ENCODE data around the gene FAM204A.

The FAM204A gene

GRCh38 chr10:118277871-118278270 lies 64.3 kb downstream of the FAM204A start:
- DNase-seq = no peak

- no peak for DNase-seq
These were observed 65.4 kb downstream of the FAM204A start for GRCh38 chr10:118276727-118277126.

GRCh38 chr10:118276204-118276603 lies 65.9 kb downstream of the FAM204A start:
- DNase-seq = no peak

DNA sequence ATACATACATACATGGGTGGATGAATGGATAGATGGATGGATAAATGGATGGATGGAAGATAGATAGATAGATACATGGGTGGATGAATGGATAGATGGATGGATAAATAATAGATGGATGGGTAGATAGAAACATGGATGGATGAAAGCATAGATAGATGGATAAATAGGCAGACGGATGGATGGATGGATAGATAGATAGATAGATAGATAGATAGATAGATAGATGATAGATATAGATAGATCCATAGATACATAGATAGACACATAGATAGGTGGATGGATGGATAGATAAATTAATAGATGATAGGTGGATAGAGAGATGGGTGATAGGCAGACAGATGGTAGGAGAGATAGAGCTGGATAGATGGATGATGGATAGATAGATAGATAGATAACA lies 68.5 kb downstream of the FAM204A start:
- no peak for DNase-seq

DNA sequence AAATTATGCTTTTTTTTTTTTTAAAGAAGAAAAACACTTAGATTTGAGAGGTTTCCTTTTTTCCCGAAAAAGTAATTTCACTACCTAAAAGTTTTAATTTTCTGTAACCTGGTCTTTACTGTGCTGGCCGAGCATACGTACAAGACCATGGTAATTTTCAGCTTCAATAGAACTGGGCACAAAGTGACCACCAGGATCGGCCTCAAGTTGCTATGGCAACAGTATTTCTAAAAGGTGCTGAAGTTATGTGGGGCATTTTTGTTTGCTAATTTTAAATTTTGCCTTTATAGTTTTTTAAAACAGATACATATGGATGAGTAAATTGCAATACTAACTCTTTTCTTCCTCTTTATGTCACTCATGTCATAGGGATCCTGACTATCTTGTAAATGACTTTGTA lies 69.4 kb downstream of the FAM204A start:
- no peak for DNase-seq

GRCh38 chr10:118272149-118272721 lies 69.9 kb downstream of the FAM204A start:
- DNase-seq = no peak

DNA sequence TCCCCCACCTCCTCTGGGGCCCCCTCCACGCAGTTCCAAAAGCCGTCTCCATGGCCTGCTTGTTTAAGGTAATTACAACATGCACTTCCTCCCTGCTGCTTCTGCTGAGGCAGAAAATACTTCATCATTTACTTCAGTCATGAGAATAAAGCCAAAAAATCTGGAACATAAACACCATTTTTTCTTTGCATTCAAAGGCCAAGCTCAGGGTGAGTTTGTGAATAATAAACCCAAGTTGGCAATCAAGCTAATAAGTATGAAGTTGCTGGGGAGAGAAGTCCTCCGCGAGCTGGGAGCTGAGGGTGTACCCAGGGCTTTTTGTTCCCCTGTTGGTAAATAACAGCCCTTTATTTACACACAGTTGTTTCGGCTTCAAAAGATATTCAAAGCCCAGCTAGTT lies 70.5 kb downstream of the FAM204A start:
- DNase-seq = no peak

DNA sequence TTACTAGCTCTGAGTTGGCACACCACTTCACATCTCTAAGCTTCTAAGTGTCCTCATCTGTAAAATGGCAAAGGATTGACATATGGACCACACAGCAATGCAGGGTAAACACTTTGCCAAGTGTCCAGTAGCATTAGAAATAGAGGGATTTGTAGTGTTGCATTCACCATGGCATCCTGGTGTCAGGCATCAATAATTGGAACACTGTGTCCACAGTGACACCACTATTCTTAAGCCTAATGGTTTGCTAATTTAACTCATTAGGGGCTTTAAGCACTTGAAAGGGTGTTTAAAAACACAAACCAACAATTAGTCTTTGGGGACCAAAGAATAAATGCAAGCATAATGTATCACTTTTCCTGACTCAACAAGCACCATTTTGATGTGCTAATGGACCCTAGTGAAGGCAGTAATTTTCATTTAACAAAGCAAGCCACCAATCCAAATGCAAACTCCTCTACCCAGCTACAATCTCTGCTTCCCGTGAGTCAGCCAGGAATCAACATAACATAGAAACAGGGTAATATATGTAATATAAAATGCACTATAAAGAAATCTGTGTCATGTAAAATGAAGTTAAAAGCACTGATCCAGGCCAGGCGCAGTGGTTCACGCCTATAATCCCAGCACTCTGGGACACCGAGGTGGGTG lies 75.9 kb downstream of the FAM204A start:
- DNase-seq = no peak

DNA sequence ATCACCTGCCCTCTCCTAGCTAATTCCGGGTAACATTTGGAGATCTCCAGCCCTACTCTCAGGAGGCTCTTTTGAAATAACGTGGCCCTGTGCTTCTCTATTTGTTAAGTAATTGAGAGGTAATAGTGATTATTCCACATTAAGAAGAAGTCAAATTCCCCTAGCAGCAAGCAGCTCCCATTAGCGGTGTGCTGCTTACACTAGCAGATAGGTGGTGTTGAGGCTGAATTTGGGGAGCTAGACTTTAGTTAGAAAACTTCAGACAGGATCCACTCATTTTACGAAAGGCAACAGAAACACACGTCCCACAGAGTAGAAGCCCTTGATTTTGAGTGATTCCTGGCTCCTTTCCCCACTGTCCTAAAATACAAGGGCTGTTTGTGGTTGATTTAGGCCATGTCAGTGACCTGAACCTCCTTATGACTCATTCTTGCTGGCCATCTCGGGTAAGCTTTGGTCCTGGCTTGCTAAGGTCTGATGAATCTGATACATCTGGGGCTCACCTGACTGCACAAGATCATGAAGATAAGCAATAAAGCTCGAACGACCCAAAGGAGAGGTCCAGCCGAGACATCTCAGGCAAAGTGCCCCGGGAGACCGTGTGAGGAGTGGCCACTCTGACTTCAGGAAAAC lies 77.2 kb downstream of the FAM204A start:
- no peak for DNase-seq

DNA sequence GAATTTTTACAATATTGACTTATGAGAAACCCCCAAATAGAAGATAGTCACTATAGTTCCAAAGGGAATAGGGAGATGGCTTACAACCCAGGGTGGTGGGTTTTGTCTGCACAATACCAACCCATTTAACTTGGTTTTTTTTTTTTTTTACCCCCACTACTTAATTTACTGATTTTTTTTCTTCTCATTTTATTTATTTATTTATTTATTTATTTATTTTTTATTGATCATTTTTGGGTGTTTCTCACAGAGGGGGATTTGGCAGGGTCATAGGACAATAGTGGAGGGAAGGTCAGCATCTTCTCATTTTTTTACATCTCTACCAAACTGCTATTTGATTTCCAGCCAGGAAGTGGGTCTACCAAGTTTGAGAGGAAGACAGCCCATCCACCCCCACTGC lies 77.9 kb downstream of the FAM204A start:
- no peak for DNase-seq

DNA sequence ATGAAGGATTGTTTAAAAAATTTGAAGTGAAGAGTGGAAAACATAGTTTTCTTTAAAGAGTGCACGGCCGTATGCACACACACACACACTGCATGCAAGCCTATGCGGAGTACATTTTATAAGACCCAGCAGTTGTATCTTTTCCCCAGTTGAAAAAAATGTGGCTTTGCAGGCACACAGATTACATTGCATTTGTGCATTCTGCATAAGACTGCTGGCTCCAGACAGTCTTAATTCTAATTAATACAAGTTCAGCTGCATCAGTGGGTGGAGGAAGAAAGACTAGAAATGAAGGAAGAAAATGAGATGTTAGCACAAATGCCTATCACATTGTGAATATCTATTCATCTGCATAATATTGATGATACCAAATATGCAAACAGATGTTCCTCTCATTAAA lies 79.6 kb downstream of the FAM204A start:
- DNase-seq = no peak

- DNase-seq = peak; percentile 34
These were observed 82.7 kb downstream of the FAM204A start for GRCh38 chr10:118259288-118259906.

DNA sequence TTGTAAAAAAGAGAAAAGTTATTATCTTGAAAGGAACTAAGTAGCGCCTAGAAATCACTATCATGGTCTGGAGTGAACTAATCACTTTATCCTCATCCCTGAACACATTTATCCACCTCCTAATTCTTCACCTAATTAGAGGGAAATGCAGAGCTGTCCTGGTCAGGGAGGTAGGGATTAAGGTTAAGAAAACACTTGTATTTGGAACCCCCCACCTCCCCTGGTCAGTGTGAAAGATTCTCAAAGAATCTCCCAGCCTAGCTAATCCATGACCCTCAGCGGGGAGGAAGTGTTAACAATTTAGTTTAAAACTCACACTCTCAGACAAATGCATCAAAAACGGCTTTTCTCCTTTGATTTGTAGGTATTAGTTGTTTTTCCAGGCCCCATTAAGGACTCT lies 83.8 kb downstream of the FAM204A start:
- no peak for DNase-seq

- DNase-seq = no peak
These were observed 85.1 kb downstream of the FAM204A start for GRCh38 chr10:118256825-118257570.

DNA sequence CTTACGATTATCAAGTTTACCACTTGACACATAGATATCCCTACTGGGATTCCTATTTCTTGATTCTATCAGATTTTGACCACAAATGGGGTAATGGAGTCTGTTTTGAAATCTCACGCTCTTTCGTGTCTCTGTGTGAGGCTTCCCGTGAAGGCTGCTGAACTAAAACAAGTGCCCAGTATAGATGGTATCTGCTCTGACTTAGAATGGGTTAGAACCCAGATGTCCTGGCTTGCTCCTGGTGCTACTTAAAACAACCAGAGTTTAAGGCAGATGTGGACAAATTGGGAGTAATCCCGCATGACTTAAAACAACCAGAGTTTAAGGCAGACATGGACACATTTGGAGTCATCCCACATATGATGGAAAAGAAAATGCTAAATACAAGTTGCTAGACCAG lies 85.9 kb downstream of the FAM204A start:
- no peak for DNase-seq

- DNase-seq = no peak
These were observed 86.8 kb downstream of the FAM204A start for GRCh38 chr10:118255355-118255754.

GRCh38 chr10:118254654-118255053 lies 87.5 kb downstream of the FAM204A start:
- no peak for DNase-seq

DNA sequence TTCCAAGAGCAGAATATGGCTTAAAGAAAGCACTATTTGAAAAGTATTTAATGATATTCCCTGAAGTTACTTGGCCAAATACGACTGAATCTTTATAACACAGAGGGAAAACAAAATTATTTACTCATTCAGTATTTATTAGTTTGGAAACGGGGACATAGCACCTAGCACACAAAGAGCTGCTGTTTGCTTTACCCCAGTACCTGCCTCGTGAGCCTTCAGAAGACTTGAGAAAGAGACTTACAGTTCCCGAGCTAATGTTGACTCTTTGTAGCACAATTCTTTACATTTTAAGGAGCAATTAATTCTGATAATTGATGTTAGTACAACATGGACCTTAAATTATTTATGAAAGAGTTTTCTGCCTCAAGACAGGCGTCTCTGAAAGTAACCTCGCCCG lies 88.7 kb downstream of the FAM204A start:
- no peak for DNase-seq

DNA sequence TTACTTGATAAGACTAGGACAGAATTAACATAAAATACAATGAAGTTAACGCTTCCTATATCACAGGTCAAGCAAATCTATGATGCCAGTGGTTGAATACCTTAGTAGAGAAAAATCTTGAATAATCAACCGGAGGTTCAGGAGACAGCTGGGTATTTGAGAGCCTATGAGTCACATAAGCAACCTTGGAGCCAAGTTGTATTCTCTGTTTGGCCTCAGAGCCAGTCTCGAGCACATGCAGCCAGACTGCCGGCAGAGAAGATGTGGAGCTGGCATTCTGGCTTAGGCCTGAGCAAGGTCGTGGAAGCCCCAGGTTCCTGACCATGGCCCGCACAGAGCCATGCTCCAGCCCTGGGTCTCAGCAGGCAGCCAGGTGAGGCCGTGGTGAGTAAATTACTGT lies 90.3 kb downstream of the FAM204A start:
- no peak for DNase-seq

GRCh38 chr10:118249714-118250113 lies 92.4 kb downstream of the FAM204A start:
- DNase-seq = no peak
